D341Med (cell line): Measurements from ENCODE around the gene TARS3.

ENCODE experiments used
- DNase-seq: peaks from one replicate; pipeline ENCODE4 v3.0.0; 2012; ENCODE audit warnings: low spot score

The TARS3 gene

GRCh38 chr15:101604124-101604874 lies 120.0 kb downstream of the TARS3 start:
- DNase-seq = no peak
